ENCODE data around the gene CLIC4. TPM values are rescaled to one million over a fixed set of nuclear protein-coding genes. Genes with fewer than 3 reads are reported as not detected.

The CLIC4 gene
- total RNA-seq, 1 experiment from 2014 or later, result 230 TPM

GRCh38 chr1:24855474-24855873 lies 110.2 kb downstream of the CLIC4 start:
- no peak overlapping the region for H2AFZ ChIP-seq (ENCODE audit: low read length)
- H3K23me2 ChIP-seq (ENCODE audit: insufficient read length, low read depth, low read length, poor library complexity, severe bottlenecking), result no peaks in the 10 kb centered on the region
- no peak overlapping the region for H4K8ac ChIP-seq (replicated peaks; ENCODE audit: insufficient read length, low read depth, low read length)
- no peaks in the 10 kb centered on the region for H3K4me1 ChIP-seq (ENCODE audit: insufficient read depth, low read length)
- H3K27ac ChIP-seq (ENCODE audit: insufficient read length, low read depth, low read length), result no peak overlapping the region
- no peak overlapping the region for H3T11ph ChIP-seq (ENCODE audit: low read length)
- Mint-ChIP-seq H3K36me3 (ENCODE audit: insufficient read depth in 1 of 3, low read depth in 3 of 3) (no peaks in the 10 kb centered on the region), H3K4me1 (no peaks in the 10 kb centered on the region), H3K27ac (no peak overlapping the region), H3K9me3 (no peaks in the 10 kb centered on the region), H3K4me3 (no peak overlapping the region), H3K27me3 (ENCODE audit: low read depth) (no peaks in the 10 kb centered on the region; the same call in 1 of the 2 replicates)
- no peak overlapping the region for H3K9ac ChIP-seq (ENCODE audit: extremely low read depth, insufficient read length, low read length)
- H2BK12ac ChIP-seq (ENCODE audit: insufficient read length, low read depth, low read length), result no peak overlapping the region
- H4K91ac ChIP-seq (ENCODE audit: insufficient read length, low read depth, low read length), result no peak overlapping the region
- H2AK5ac ChIP-seq (ENCODE audit: insufficient read length, low read length), result no peak overlapping the region
- H3K4ac ChIP-seq (ENCODE audit: low read depth, low read length), result no peak overlapping the region
- no peak for DNase-seq
- H2BK5ac ChIP-seq (ENCODE audit: insufficient read length, low read length), result no peak overlapping the region
- no peaks in the 10 kb centered on the region for H3K79me2 ChIP-seq (ENCODE audit: insufficient read depth, low read length)
- no peak overlapping the region for H3K18ac ChIP-seq (ENCODE audit: insufficient read length, low read depth, low read length)
- no peaks in the 10 kb centered on the region for H3K9me3 ChIP-seq (ENCODE audit: control insufficient read depth, low read depth, low read length)
- no peak overlapping the region for H3K56ac ChIP-seq (ENCODE audit: insufficient read length, low read depth, low read length)
- no peak overlapping the region for H2BK15ac ChIP-seq (ENCODE audit: low read depth, low read length)
- no peak overlapping the region for H3K14ac ChIP-seq (ENCODE audit: insufficient read depth, low read length)
- no peak overlapping the region for H2BK20ac ChIP-seq (ENCODE audit: low read depth, low read length, poor library complexity, severe bottlenecking)
- TF ChIP-seq CTCF (conservative IDR thresholded peaks at IDR 0.05), result no peak
- no peak overlapping the region for H4K5ac ChIP-seq (ENCODE audit: insufficient read length, low read depth, low read length)
- no CpG with 5 or more reads among the region's 5 CpGs for WGBS (ENCODE audit: extremely low coverage, insufficient read length, low lambda C conversion rate)
- no peaks in the 10 kb centered on the region for H3K79me1 ChIP-seq (ENCODE audit: insufficient read depth, low read depth, low read length, poor library complexity, severe bottlenecking)
- no peaks in the 10 kb centered on the region for H3K27me3 ChIP-seq (ENCODE audit: insufficient read depth, low read length)
- H3K23ac ChIP-seq (ENCODE audit: insufficient read length, low read depth, low read length), result no peak overlapping the region
- no peaks in the 10 kb centered on the region for H4K20me1 ChIP-seq (ENCODE audit: control insufficient read depth, insufficient read depth, insufficient read length)
- H3K4me2 ChIP-seq (ENCODE audit: insufficient read depth, insufficient read length, low read length), result no peak overlapping the region
- no peak overlapping the region for H2BK120ac ChIP-seq (ENCODE audit: low read depth, low read length, poor library complexity, severe bottlenecking)

Data from H9 (cell line).